IPS-NIHi7 (cell line): Measurements from ENCODE around the gene ALS2.
"Not testable (repeated sequence)": the region's sequence is repeated elsewhere in the genome, so short reads cannot be mapped to it uniquely, and the experiment has no call there.

ENCODE experiments used
- DNase-seq: peaks from one replicate; pipeline ENCODE4 v3.0.0; 2012; ENCODE audit warnings: mixed read lengths; ENCODE audit errors: extremely low spot score

Gene ALS2

DNA sequence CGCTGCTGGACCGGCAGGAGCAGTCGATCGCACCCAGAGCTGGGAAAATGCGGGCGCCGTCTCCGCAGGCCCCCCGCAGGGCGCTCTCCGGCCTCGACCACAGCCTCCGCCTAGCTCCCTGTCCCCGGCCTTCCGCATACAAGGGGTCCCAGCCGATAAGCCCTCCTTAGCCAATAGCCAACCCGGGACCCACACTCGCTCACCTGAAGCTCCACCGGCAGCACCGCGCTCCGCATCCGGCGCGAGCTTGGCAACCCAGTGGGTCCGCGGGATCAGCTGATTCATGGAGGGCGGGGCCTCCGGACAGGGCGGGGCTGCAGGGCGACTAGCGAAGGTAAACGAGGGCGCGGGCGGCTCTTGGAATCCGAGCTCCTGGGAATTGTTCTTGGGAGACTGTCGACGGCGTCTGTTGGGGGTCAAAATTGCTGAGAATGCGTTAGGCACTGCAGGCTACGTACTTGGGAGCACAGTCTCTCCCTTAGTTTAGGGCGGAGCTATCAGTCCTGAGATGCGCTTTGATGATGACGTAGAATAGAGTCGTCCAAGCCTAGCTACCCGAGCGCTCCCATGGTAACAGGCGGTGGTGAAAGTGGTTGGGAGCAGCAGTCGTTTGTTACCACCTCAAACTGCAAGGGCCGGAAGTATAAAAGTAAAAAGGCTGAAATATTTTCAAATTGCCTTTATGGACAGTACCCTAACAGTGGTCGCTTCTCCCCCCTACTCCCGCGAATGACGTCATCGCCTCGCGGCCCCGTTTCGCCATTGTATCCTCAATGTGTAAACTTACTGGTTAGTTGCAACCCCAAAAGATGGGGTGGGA, at the start of gene ALS2:
ALS2 (minus strand) TSS at position 260 of the 820 bp plus-strand sequence. CDS start 12,048 bp downstream, outside the sequence.
- DNase-seq = peak; percentile 94

DNA sequence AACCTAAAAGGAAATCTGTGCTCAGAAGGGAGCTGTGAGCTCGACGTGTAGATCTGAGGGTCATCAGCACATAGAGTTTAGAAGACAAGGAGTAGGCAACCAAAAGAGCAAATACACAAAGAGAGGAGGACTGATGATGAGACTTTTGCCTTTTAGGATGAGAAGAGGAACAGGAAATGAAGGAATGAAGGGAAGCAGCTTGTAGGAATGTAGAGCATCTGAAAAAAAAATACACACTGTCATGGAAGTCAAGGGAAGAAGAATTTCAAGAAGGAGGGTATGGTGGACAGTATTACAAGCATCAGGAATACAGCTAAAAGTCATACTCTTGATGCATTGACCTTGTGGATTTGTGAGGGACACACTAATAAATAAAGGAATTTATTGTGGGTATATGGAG, 47.5 kb upstream of the ALS2 start:
- DNase-seq = no peak

DNA sequence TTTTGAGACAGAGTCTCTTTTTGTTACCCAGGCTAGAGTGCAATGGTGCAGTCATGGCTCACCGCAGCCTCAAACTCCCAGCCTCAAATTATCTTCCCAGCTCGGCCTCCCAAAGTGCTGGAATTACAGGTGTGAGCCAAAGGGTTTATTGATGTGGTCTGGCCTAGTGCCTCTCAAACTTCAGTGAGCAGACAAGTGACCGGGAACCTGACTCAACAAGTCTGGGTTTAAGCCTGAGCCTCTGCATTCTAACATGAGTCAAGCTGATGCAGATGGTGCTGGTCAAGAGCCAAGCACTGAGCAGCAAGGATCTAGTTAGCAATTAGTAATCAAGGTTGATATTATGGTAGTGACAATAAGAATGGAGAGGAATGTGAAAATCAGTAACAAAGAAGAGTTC, 46.9 kb upstream of the ALS2 start:
- DNase-seq = no peak

DNA sequence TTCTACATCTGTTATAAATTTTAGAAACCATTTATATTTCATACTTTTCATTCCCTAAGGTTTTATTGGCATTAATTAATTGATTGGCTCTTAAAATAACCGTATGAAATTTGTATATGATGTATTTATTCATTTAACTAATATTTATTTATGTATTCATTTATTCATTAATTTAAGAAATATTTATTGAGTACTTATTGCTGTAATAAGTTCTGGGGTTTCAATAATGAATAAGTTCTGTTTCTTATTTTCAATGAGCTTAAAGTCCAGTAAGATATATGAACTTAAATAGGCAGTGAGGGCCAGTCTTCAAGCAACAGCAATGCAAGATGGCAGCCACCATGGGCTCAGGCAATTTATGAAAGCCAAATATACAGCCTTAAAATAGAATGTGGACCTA, 43.5 kb upstream of the ALS2 start:
- DNase-seq = no peak

DNA sequence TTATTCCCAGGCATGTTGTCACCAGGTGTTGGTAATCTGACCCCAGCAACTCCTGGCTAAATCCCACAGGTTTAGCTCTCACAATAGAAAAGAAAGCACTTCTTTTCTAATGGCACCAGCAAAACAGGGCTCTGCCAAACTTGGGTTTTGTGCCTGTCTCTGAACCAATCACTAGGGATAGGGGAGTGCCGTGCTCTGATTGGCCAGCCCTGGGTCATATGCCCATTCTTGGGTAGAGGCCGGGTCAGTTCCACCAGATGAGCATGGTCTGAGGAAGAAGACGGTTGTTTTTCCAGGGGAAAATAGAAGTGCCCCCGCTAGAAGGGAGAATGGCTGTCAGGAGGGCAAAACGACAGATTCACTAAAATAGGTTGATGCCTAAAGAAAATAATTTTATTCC, 40.3 kb upstream of the ALS2 start:
- DNase-seq = no peak

DNA sequence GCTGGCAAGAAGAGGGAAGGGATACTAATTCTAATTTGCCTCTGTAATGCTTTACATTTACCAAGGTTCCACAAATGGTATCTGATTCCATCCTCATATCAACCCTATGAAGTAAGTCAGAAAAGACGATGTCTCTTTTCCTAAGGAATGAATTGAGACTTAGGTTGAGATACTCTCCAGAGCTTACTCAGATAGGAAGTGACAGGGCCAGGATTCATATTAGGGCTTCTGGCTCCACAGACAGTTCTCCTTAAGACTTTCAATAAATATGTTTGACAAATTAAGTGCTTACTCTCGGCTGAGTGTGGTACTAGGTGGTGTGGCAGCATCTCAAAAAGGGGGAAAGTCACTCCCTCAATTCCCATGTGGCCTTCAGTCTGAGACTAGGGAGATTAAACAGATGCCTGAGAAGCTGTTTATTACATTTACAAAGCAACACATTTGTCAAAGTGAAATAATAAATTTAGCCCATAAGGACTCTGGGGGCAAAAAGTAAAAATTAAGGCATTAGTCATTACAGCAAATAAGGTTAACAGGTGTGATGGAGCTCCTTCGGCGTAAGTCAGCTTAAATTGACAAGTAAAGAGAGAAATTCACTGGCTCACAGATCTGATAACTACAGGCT, 39.8 kb upstream of the ALS2 start:
- DNase-seq = no peak

DNA sequence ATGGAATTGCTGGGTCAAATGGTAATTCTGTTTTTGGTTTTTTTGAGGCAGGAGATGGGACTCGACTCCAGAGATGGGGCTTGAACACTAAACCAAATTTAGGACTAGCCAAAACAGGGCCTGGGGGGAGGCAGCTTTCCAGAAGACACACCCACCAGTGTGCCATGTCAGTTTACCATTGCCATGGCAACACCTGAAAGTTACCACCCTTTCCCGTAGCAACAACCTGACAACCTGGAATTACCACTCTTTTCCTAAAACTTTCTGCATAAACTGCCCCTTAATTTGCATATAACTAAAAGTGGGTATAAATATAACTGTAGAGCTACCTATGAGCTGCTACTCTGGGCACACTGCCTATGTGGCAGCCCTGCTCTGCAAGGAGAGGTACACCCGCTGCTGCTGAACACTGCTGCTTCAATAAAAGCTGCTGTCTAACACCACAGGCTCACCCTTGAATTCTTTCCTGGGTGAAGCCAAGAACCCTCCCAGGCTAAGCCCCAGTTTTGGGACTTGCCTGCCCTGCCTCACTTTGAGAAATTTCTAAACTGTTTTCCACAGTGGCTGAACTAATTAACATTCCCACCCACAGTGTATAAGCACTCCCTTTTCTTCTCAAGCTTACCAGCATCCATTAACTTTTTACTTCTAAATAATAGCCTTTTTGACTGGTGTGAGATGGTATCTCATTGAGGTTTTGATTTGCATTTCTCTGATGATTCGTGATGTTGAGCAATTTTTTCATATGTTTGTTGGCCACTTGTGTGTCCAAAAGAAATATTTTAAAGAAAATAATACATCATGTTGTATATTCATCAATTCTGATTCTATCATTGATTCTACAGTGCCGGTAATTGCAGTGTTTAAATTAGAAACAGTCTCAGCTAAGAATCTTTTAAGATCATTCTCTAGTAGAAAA, 36.2 kb upstream of the ALS2 start:
- no peak for DNase-seq

DNA sequence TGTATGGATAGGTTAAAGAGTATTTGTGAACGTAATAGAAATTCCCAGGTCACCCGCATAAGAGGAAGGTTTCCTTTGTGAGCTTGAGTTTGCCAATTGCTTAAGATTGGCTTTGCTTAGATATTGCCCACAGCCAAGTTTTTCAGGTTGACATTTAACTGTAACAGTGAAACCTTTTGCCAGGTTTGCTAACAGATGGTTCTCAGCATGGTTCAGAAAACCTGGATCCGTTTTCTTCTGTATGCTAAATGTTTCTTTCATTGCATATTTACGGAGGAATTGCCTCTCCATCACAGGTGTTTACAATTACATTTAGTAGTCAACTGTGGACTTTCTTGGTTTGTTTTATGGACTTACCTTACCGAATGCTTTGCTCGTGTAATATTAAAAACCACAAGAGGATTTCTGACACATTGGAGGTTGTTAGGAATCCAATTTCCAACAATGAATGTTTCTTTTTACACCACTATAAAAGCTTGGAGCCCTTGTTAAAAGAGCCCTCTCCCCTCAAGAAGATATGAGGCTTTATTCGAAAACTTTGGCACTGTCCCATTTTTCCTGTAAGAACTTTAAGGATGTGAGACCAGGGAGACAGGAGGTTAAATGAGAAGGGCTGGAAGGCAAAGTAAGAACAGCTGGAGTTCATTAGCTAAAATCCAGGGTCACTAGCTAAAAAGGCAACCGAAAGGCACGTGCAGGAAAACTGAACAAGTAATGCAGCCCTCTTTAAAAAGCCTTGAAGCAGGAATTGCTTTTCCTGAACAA, 33.4 kb upstream of the ALS2 start:
- no peak for DNase-seq

DNA sequence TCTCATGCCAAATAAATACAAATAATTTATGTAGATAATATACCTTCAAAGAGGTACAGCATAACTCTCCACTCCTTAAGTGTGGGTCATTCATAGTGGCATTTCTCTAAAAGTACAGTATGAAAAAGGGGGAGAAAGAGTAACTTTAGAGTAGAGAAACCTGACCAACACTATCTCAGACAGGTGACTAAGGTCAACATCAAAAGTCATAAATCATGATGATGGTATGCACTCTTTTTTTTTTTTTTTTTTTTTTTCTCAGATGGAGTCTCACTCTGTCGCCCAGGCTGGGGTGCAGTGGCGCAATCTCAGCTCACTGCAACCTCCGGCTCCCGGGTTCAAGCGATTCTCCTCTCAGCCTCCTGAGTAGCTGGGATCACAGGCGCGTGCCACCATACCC, 29.9 kb upstream of the ALS2 start:
- DNase-seq = not testable (repeated sequence)

DNA sequence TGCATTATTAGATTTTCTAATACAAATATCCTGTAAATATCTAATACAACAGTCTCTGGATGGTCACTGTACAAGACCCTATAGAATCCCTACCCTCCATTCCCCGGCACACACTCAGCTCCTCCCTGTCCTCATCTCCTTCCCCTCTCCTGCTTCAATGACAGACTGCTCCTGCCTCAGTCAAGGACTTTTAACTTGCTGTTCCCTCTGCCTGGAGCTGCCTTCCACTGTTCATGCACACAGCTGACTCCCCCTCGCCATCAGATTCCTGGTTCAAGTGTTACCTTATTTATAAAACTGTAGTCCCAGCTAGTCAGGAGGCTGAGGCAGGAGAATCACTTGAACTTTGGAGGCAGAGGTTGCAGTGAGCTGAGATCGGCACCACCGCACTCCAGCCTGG, 28.9 kb upstream of the ALS2 start:
- no peak for DNase-seq

DNA sequence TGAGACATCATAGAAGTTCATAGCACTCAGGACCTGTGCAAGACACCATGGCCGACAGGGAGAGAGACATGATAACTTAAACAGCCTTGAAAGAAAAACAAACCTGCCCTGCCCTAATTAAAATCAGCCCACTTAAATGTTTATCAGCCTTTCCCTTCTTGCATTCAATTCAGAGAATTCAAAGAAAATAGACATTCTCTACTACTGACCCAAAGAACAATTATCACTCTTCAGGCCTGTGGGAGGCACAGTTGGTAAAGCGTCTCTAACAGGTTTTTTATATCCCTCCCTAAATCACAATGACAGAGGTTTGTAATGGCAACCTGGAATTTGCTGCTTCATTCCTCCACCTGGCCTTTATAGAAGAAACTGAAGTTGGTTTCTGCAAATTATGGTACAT, 27.3 kb upstream of the ALS2 start:
- DNase-seq = no peak

DNA sequence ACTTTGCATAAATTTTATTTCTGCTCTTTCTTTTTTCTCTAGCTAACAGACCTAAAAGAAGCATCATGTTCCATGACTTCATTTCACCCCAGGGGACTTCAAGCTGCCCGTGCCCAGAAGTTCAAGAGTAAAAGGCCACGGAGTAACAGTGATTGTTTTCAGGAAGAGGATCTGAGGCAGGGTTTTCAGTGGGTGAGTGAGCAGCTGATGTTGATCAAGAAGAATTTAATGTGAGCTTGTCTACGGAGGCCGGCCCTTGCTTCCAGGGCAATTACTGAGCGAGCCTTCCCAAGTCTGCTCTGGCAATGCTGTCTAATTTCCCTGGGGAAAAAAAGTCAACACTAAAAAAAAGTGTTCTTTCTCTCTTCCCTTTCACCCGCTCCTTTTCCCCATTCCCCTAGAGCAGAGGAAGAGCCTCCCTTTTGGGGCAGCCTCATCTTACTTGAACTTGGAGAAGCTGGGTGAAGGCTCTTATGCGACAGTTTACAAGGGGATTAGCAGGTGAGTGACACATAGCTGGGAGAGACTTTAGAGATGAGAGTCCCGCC, 26.8 kb upstream of the ALS2 start:
- no peak for DNase-seq

DNA sequence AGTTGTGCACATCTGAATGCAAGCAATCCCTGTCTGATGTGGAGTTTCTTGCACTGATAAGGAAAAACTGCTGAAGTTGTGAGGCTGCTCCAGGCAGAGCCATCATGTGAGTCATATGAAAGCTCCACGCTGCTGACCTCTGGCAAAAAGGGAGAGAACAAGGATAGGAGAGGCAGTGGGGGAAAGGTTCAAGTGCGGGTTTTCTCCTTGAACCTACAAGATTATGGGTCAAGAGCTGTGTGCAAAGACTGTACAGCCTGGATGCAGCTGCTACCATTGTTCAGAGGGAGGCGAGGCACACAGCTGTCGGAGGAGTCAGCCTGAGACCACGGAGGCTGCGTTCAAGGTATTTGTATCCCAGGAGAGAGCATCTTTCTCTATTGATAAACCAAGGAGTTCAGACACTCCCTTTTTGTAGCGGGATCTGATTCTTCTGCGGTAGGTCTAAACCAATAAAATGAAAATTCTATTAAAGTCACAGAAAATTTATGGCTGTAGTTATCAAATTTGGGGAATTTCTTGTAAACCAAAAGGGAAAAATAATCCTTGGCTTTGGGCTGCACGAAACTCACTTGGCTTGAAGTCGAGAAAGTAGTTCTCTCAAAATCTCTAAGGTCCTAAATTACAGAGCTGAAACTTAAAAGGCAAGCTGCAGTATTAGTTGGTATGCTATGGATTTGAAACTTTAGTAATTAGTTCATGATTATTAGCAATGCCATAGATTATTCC, 25.9 kb upstream of the ALS2 start, which contains the start of gene CDK15:
CDK15 (plus strand) TSS at position 96 of the 729 bp plus-strand sequence; CDS start at position 224, 128 bp downstream.
- DNase-seq = no peak

DNA sequence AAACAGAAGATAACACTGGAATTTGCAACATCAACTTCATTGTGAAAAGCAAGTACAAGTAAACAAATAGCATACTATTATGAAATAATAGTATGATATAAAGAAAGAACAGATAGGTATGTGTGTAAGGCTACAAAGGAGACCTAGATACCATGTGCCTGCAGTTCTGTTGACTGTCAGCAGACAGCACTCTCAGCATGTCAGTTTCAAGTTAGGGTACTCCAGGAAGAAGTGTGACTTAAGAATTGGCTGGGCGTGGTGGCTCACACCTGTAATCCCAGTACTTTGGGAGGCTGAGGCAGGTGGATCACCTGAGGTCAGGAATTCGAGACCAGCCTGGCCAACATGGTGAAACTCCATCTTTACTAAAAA, 18.2 kb upstream of the ALS2 start:
- DNase-seq = not testable (repeated sequence)

DNA sequence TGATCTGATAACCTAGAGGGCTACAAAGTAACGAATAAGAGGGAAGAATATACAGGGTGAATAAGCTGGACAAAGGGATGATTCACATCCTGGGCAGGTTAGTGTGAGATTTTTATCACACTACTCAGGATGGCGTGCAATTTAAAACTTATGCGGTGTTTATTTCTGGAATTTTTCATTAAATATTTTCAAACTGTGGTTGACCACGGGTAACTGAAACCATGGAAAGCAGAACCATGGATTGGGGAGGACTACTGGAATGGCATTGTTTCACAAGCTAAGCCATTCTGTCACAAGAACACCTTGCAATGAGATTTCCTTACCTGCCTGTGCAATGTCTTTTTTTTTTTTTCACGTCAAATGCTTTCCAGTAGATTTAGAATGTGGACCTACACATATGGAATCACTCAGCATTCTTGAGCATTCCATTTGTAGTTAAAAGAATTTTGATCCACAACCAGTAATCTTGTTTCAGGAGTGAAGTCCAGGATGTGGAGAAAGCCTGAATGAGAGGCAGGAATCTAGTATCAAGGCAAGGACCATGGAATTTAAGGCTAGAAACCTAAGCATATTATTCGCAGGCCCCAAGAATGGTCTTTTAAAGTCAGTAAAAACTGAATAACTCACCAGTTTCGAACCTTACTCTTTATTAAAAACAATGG, 17.6 kb upstream of the ALS2 start:
- no peak for DNase-seq

DNA sequence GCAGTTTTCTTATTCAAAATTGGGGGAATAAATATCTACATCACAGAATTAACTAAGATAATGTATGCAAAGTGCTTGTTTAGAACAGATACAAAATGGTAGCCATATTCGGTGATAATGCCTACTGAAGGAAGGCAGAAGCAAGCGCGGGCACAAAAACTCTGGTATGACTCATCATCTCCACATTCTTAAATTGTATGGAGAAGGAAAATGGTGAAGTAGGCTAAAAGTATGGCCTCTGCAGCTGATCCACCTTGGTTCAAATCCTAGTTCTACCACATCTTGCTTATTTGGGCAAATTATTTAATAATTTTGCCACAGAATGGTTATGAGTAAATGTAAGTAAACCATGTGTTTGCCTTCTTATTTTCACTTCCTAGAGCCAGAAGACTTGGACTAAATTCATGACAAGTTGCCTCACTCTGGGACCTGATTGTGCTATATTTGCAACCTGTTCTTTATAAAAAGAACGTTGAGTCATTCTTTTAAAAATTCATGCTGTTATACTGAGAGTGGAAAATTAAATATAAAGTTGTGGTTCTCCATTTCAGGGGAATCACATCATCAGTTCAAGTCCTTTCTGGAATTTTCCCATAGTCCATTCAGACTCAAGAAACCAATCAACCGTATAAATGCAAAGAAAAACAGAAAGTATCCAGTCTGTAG, 16.6 kb upstream of the ALS2 start:
- no peak for DNase-seq

DNA sequence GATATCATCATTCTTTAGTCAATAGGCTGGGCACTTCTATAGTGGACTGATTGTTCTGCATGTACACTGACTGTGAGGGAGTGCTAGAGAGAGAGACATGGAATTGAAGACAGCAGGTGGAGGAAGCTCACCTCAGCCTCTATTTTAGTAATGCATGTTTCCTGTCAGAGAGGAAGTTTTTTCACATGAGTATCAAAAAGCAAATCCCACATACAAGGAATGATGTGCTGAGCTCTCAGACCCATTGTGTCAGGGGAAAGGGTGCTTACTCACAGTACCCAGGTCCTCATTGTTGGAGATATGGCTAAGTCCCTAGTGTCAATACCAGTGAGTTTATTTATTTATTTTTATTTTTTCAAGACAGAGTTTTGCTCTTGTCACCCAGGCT, 15.7 kb upstream of the ALS2 start:
- DNase-seq = no peak

DNA sequence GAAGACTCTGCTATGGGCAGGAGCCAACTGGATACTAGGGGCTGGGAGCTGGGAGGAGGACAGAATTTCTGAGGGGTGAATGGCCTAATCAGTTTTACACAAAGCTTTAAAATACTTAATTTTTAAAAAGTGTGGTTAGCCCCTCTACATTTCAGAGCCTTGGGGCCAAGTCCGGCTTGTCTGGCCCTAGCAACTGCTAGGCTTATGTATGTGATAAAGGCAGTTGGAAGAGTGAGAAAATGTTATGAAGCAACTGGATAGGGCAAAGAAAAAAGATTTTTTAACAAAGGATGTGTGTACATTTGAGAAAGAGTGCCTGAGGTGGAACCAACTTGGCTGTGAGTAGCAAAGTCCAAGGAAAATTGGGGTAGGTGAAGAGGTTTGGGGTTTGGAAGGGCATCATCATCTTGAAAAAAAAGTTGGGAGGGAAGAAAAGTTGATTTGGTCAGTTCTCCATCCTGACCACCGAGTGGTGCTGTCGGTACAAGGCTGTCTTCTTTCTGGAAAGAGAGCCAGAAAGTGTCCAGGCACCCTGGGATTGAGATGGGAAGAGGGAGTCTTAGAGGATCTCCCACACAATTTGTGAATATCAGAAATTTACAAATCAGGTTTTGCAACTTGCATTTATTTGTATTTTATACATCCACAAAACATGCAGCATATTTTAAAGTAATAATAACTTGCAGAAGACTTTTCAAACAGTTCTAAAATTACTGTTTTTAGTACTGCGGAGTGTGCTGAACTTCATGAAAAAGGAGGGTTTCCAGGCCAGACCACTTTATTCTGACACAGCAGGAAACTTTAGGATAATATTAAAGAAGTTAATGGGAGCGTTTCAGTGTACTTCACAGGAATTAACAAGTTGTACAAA, 15.1 kb upstream of the ALS2 start:
- DNase-seq = peak; percentile 81
